HG02852 (cell line): ENCODE results near the gene RNF113B.

Experiments used
- ATAC-seq: cut with Tn5 transposase; IDR thresholded peaks from one replicate; pipeline ENCODE4 v1.9.1; 2021; ENCODE audit warnings: mild to moderate bottlenecking, moderate library complexity; ENCODE audit not compliant: unreplicated experiment

Gene RNF113B

GRCh38 chr13:98204546-98204945 lies 27.5 kb upstream of the RNF113B start:
- ATAC-seq = no peak

GRCh38 chr13:98203646-98204326 lies 26.7 kb upstream of the RNF113B start:
- ATAC-seq = no peak

GRCh38 chr13:98201984-98202383 lies 24.9 kb upstream of the RNF113B start:
- ATAC-seq = no peak

DNA sequence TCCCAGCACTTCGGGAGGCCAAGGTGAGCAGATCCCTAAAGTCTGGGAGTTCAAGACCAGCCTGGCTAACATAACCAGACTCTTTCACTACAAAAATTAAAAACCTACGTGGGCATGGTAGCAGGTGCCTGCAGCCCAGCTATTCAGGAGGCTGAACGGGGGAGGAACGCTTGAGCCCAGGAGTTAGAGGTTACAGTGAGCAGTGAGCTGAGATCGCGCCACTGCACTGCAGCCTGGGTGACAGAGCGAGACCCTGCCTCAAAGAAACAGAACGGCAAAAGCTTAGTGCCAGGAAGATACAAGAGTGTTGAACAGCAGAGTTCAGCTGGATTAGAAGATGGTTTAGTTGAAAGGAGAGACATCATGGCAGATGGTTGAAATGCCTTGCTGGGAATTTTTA lies 24.1 kb upstream of the RNF113B start:
- ATAC-seq = no peak

- ATAC-seq = no peak
These were observed 23.3 kb upstream of the RNF113B start for GRCh38 chr13:98200211-98200878.

GRCh38 chr13:98199480-98199879 lies 22.4 kb upstream of the RNF113B start:
- ATAC-seq = no peak

- no peak for ATAC-seq
These were observed 21.6 kb upstream of the RNF113B start for GRCh38 chr13:98198683-98199082.

DNA sequence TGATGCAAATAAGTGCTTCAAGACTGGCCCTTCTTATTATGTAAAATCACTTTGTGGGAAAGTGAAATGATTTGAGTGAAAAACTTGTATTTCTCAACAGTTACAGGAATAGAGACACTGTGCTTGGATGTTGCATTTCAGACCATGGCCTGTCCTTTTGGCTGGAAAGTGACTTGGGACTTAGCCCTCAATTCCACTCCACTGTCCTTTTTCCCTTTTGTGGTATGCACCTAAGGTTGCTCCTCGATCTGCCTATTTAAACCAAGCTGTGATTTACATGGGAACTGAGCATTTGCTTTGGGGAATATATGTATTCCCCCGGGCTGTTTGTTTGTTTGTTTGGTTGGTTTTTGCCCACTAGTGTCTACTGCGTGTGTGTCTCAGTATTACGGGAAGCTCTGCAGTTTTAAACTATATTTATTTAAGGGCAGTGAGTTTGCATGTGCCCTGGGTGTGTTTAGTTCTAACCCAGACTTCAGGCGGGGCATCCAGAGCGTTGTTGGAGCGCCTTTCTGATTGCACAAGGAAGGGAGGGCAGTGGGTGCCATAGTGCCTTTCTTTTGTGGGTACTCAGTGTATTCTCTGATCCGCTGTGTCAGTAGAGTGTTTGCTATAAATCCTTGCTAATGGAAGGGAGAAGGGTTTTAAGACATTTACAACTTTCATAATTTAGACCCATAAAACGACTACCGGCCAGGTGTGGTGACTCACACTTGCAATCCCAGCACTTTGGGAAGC lies 18.2 kb upstream of the RNF113B start:
- no peak for ATAC-seq

- no peak for ATAC-seq
These were observed 14.9 kb upstream of the RNF113B start for GRCh38 chr13:98192008-98192407.

DNA sequence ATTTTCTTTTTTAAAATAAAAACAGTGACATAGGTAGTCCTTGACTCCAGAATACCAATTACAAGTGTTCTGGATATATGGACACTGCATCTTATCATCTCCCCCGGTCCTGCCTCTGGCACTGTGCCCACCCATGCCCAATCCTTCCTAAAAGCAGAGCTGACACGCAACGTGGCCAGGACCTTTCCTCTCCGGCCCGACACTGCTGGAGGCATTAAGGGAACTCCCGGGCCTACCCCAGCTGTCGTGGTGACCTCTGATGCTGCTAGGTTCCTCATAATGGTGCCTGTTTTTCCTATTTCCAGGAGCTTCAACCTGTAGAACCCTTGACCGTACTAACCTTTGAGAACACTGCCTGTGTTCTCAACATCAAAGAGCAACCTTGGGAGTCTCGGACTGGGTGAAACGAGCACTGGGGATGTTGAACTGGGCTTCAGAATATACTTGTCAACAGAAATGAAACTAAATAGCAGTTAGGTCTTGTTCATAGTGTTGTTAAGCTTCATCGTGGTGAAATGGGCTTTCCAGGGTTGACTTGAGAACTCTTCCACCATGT lies 13.9 kb upstream of the RNF113B start:
- no peak for ATAC-seq

- no peak for ATAC-seq
These were observed 12.9 kb upstream of the RNF113B start for GRCh38 chr13:98189841-98190505.

DNA sequence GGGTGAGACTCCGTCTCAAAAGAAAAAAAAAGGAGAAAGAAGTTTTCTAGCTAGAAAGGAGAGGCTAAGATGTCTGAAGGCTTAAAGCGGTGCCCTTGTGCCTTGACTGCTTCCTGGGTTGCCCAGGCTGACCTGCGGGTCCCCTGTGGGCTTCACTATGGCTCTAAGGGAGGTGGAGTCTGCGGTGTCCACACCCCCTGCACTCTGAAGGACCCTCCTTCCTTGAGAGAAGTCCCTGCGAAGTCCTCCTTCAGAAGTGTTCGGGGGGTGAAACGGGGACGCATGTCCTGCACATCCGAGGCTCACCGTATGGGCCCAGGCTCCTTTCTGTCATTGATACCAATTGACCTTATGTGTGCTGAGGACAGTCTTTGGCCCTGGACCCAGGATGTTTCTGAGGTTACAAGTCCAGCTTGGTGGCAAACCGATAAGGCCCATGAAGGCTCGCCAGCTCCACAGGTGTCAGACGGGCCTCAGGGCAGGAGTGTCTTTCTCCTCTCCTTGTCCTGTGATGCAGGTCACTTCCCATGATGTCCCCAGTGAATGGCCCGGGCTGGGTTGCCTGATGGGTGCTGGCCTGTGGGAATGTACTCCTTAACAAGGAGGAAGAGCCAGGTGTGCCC lies 11.6 kb upstream of the RNF113B start:
- ATAC-seq = no peak

DNA sequence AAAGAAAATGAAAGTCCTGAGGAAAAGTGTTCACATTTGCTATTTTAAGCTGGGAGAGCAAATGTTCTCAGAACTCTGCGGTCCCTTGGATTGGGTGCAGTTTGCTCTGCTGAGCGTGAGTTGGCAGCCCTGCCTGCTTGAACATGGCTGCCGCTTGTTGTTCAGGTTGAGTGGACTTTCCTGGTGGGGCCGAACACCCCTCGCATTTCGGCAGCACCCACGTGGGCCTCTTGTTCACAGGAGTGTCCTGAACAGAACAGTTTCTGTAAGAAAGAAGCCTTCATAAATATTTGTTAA lies 10.8 kb upstream of the RNF113B start:
- no peak for ATAC-seq

DNA sequence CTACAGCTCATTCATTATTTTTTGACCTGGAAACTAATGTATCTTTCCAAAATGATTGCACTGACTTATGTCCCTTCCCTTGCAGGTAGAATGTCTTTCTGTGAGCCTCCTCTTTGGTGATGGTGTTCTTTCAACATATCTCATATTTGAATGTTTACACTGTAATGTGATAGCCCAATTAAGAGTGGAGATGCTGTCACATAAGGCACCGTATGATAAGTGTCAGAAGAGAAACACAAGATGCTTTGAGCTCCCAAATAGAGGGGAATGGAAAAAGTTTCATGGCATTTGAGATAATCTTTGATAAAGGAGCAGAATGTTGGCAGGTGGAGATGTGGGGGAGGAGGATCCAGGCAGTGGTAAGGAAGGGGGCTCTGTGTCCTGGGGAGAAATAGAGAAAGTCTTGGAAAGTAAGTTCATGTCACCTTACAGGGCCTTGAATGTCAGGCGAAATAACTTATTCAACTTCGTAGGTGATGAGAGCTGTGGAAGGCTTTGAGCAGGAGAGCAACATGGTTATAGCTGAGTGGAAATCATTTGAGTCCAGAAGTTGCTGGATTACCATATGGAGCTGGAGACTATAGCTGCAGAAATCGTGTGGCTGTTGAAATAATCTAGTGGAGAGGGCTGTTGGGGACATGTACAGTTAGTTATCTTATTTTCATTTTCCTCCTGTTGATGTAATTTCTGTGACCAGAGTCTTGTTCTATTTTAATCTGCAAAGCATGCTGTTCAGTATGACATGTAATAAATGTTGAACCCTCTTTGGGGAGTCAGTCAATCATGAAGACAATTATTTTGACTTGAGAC lies 10.3 kb upstream of the RNF113B start:
- ATAC-seq = no peak

GRCh38 chr13:98184792-98185191 lies 7.7 kb upstream of the RNF113B start:
- ATAC-seq = no peak

- no peak for ATAC-seq
These were observed 5.5 kb upstream of the RNF113B start for GRCh38 chr13:98182589-98182988.

DNA sequence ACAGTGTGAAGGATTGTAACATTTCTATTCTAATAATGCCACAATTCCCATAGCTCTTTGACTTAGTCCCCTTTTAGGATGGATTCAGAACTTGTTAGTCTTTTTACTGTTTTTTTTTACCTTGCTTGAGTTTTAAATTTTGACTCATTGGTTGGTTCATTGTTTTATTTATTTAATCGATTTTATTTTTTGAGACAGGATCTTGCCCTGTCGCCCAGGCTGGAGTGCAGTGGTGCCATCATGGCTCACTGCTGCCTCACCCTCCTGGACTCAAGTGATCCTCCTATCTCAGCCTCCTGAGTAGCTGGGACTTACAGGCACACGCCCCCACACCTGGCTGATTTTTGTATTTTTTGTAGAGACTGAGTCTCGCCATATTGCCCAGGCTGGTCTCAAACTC lies 5.1 kb upstream of the RNF113B start:
- ATAC-seq = no peak

GRCh38 chr13:98181111-98181815 lies 4.2 kb upstream of the RNF113B start:
- ATAC-seq = no peak

- no peak for ATAC-seq
These were observed 3.0 kb upstream of the RNF113B start for GRCh38 chr13:98180092-98180491.

GRCh38 chr13:98175823-98176222 lies 1.2 kb downstream of the RNF113B start:
- no peak for ATAC-seq
